K562 (cell line): Measurements from ENCODE around the gene PRPSAP1. TPM values are rescaled to one million over a fixed set of nuclear protein-coding genes. Genes with fewer than 3 reads are reported as not detected.

ENCODE experiments used
- CBX5 ChIP-seq: IDR thresholded peaks from 2 replicates; pipeline ENCODE4 v1.6.1; 2014; ENCODE audit warnings: low read depth, borderline replicate concordance
- DMBX1 ChIP-seq: fragments of 250-450 bp; sonication (Bioruptor Pico); IDR thresholded peaks from 2 replicates; pipeline ENCODE4 v1.8.0; 2022; ENCODE audit warnings: inconsistent platforms, mild to moderate bottlenecking, moderate library complexity, borderline replicate concordance
- ERF ChIP-seq: fragments of 450-650 bp; formaldehyde crosslinking; IDR thresholded peaks from 2 replicates; pipeline ENCODE4 v1.4.0; 2020; ENCODE audit warnings: mild to moderate bottlenecking, mixed read lengths
- HNRNPK ChIP-seq: fragments of 200-400 bp; formaldehyde crosslinking; IDR thresholded peaks from one replicate; pipeline ENCODE4 v1.6.1; 2018; ENCODE audit warnings: mild to moderate bottlenecking, low read depth, low read length; ENCODE audit not compliant: poor library complexity, severe bottlenecking
- MAFK ChIP-seq: IDR thresholded peaks from 2 replicates; pipeline ENCODE4 v1.6.1; 2011; ENCODE audit warnings: low read length, improper control_type of control experiment
- OTX1 ChIP-seq: fragments of 450-650 bp; formaldehyde crosslinking; IDR thresholded peaks from 2 replicates; pipeline ENCODE4 v1.4.0; 2022; ENCODE audit warnings: mild to moderate bottlenecking
- POLR3A ChIP-seq: IDR thresholded peaks from 2 replicates; pipeline ENCODE4 v1.6.1; 2011; ENCODE audit warnings: borderline replicate concordance, mild to moderate bottlenecking, moderate library complexity; ENCODE audit not compliant: insufficient read length, insufficient read depth; ENCODE audit errors: extremely low read depth
- RAD21 ChIP-seq, 2 experiments: fragments of 250-450 bp in 1 of 2; fragments of 450-650 bp in 1 of 2; sonication (Bioruptor Pico) in 1 of 2; formaldehyde crosslinking in 1 of 2; IDR thresholded peaks in 1 of 2; conservative IDR thresholded peaks in 1 of 2; 2 replicates each; pipeline versions ENCODE4 v1.4.0 to v1.8.0; 2020 to 2022; ENCODE audit warnings: mild to moderate bottlenecking in 2 of 2, moderate library complexity in 1 of 2
- RBFOX2 ChIP-seq: fragments of 200-400 bp; formaldehyde crosslinking; IDR thresholded peaks from 2 replicates; pipeline ENCODE4 v1.6.1; 2017; ENCODE audit warnings: low read depth, mild to moderate bottlenecking, low read length, moderate library complexity
- RFX5 ChIP-seq: IDR thresholded peaks from 2 replicates; pipeline ENCODE4 v1.6.1; 2011; ENCODE audit warnings: low read depth, mild to moderate bottlenecking, improper control_type of control experiment, low read length
- TAF1 ChIP-seq: IDR thresholded peaks from 2 replicates; pipeline ENCODE4 v1.6.1; 2011; ENCODE audit warnings: mild to moderate bottlenecking, low read length, moderate library complexity; ENCODE audit not compliant: insufficient read depth, control insufficient read depth, severe bottlenecking; ENCODE audit errors: extremely low read depth
- TAF7 ChIP-seq: fragments of 450-650 bp; IDR thresholded peaks from 2 replicates; pipeline ENCODE4 v1.6.1; 2016; ENCODE audit warnings: missing genetic modification characterization, missing compliant biosample characterization
- TCF7L2 ChIP-seq: fragments of 150-350 bp; IDR thresholded peaks from 2 replicates; pipeline ENCODE4 v1.6.1; 2016; ENCODE audit warnings: low read depth, mild to moderate bottlenecking, low read length, moderate library complexity
- ZBTB17 ChIP-seq: fragments of 450-650 bp; formaldehyde crosslinking; IDR thresholded peaks from 2 replicates; pipeline ENCODE4 v1.4.0; 2020; ENCODE audit warnings: mild to moderate bottlenecking
- ZFPM2 ChIP-seq: fragments of 250-450 bp; sonication (Bioruptor Pico); IDR thresholded peaks from 2 replicates; pipeline ENCODE4 v1.5.1; 2022; ENCODE audit warnings: mild to moderate bottlenecking
- ZNF217 ChIP-seq: sonication (generic); formaldehyde crosslinking; IDR thresholded peaks from 2 replicates; pipeline ENCODE4 v1.8.0; 2022; ENCODE audit warnings: mild to moderate bottlenecking, missing genetic modification reagents
- ZNF77 ChIP-seq: fragments of 250-450 bp; sonication (Bioruptor Pico); IDR thresholded peaks from 2 replicates; pipeline ENCODE4 v1.5.0; 2020
- ZSCAN32 ChIP-seq: fragments of 450-650 bp; formaldehyde crosslinking; IDR thresholded peaks from 2 replicates; pipeline ENCODE4 v1.4.0; 2020; ENCODE audit warnings: mild to moderate bottlenecking, moderate library complexity
- polyA plus RNA-seq, 8 experiments: library from polyadenylated mRNA; depleted of rRNA in 4 of 8; stranded (reverse) in 5 of 8; unstranded in 3 of 8; fragments of >200 nt; fragmentation: Nextera tagmentation in 2 of 8; fragmentation: Illumina TruSeq in 1 of 8; extraction: Ambion mirVana in 2 of 8; extraction: Trizol in 1 of 8; gene quantifications; 2 replicates each; pipeline versions ENCODE4 v1.2.1 to v1.2.3, GENCODE V29; 2011 to 2014; ENCODE audit warnings: inconsistent platforms in 1 of 8, missing spikeins in 1 of 8
- total RNA-seq, 7 experiments: library from RNA; depleted of rRNA in 6 of 7; stranded (reverse); fragments of >200 nt in 6 of 7; fragmentation: Illumina TruSeq in 2 of 7; extraction: Trizol in 2 of 7; gene quantifications; 2 replicates each; pipeline versions ENCODE4 v1.2.1 to v1.2.3, GENCODE V29; 2011 to 2021; ENCODE audit warnings: low replicate concordance in 1 of 7
- TF ChIP-seq, protein P1 (sequence below): sonication (generic); formaldehyde crosslinking; IDR thresholded peaks from 2 replicates; pipeline ENCODE4 v1.8.0; 2022; ENCODE audit warnings: mild to moderate bottlenecking, missing genetic modification reagents, borderline replicate concordance
- TF ChIP-seq, protein P2 (sequence below): sonication (generic); formaldehyde crosslinking; IDR thresholded peaks from 2 replicates; pipeline ENCODE4 v1.4.0; 2020; ENCODE audit warnings: mild to moderate bottlenecking, missing genetic modification reagents
- TF ChIP-seq, protein P3 (sequence below): sonication (generic); formaldehyde crosslinking; IDR thresholded peaks from 2 replicates; pipeline ENCODE4 v1.5.0; 2020; ENCODE audit warnings: missing genetic modification reagents
- TF ChIP-seq, protein P4 (sequence below): fragments of 250-450 bp; sonication (Bioruptor Pico); IDR thresholded peaks from 2 replicates; pipeline ENCODE4 v1.4.0; 2020; ENCODE audit warnings: mild to moderate bottlenecking

Gene PRPSAP1
- total and polyA plus RNA-seq, 9 of the 15 experiments (the other 6 are each of a cell fraction or from before 2014, with no cell fraction given), result 21.9 to 77.1 (median 40.8) TPM

DNA sequence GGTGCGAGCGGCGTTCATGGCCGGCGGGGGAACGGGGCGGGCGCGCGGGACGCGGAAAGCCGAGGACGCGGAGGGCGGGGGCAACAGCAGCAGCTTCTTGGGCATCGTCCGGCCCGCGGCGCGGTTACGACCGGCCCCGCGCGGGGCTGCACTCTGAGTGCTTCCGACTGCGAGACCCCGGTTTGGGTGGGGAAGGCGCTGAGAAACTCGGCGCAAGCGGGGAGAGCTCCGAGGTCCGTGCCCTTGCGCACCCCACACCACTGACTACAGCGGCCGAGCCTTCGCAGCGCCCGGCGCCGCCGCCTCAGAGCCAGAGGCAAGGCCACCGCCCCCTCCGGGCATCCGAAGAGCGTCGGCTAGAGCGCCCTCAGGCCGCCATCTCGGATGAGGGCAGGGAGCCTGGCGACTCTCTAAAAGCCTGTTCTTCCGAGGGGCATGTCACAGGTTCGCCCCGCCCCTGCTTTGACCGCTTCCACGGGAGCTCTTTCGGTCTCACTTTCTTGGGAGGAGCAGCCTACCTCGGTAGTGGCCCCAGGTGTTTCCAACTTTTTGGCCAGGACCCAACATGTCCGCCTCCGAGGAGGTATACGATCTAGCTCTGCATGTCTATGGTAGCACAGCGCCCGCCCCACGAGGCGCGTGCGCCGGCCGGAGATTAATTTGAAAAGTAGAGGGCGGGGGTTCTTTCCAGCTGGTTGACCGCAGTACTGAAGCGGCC is at the start of gene PRPSAP1 (continued):
- TF ChIP-seq, protein P1, sequence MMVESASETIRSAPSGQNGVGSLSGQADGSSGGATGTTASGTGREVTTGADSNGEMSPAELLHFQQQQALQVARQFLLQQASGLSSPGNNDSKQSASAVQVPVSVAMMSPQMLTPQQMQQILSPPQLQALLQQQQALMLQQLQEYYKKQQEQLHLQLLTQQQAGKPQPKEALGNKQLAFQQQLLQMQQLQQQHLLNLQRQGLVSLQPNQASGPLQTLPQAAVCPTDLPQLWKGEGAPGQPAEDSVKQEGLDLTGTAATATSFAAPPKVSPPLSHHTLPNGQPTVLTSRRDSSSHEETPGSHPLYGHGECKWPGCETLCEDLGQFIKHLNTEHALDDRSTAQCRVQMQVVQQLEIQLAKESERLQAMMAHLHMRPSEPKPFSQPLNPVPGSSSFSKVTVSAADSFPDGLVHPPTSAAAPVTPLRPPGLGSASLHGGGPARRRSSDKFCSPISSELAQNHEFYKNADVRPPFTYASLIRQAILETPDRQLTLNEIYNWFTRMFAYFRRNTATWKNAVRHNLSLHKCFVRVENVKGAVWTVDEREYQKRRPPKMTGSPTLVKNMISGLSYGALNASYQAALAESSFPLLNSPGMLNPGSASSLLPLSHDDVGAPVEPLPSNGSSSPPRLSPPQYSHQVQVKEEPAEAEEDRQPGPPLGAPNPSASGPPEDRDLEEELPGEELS (CRISPR knock-in tag), result peak; percentile 48; the same call in 1 of the 2 replicates
- TF ChIP-seq HNRNPK (no peak), ZNF77 (CRISPR knock-in tag) (no peak), ZNF217 (no peak), TCF7L2 (no peak), ZFPM2 (CRISPR knock-in tag) (no peak), DMBX1 (CRISPR knock-in tag) (peak; percentile 84; the same call in 1 of the 2 replicates), CBX5 (no peak), RBFOX2 (peak; percentile 94), POLR3A (no peak), RFX5 (no peak), MAFK (no peak), RAD21 (CRISPR knock-in tag; conservative IDR thresholded peaks at IDR 0.05 in 1 of 2, IDR thresholded peaks at IDR 0.05 in 1 of 2) (no peak), OTX1 (CRISPR knock-in tag) (no peak), ERF (CRISPR knock-in tag) (peak; percentile 77; the same call in 1 of the 2 replicates), TAF7 (tag) (peak; percentile 89), ZSCAN32 (CRISPR knock-in tag) (no peak), ZBTB17 (peak; percentile 81), TAF1 (peak; percentile 86)
- TF ChIP-seq, protein P2, sequence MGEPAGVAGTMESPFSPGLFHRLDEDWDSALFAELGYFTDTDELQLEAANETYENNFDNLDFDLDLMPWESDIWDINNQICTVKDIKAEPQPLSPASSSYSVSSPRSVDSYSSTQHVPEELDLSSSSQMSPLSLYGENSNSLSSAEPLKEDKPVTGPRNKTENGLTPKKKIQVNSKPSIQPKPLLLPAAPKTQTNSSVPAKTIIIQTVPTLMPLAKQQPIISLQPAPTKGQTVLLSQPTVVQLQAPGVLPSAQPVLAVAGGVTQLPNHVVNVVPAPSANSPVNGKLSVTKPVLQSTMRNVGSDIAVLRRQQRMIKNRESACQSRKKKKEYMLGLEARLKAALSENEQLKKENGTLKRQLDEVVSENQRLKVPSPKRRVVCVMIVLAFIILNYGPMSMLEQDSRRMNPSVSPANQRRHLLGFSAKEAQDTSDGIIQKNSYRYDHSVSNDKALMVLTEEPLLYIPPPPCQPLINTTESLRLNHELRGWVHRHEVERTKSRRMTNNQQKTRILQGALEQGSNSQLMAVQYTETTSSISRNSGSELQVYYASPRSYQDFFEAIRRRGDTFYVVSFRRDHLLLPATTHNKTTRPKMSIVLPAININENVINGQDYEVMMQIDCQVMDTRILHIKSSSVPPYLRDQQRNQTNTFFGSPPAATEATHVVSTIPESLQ, result peak; percentile 19; the same call in 1 of the 2 replicates
- TF ChIP-seq, protein P3, sequence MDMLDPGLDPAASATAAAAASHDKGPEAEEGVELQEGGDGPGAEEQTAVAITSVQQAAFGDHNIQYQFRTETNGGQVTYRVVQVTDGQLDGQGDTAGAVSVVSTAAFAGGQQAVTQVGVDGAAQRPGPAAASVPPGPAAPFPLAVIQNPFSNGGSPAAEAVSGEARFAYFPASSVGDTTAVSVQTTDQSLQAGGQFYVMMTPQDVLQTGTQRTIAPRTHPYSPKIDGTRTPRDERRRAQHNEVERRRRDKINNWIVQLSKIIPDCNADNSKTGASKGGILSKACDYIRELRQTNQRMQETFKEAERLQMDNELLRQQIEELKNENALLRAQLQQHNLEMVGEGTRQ (CRISPR knock-in tag), result no peak
- TF ChIP-seq, protein P4, sequence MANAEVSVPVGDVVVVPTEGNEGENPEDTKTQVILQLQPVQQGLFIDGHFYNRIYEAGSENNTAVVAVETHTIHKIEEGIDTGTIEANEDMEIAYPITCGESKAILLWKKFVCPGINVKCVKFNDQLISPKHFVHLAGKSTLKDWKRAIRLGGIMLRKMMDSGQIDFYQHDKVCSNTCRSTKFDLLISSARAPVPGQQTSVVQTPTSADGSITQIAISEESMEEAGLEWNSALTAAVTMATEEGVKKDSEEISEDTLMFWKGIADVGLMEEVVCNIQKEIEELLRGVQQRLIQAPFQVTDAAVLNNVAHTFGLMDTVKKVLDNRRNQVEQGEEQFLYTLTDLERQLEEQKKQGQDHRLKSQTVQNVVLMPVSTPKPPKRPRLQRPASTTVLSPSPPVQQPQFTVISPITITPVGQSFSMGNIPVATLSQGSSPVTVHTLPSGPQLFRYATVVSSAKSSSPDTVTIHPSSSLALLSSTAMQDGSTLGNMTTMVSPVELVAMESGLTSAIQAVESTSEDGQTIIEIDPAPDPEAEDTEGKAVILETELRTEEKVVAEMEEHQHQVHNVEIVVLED (CRISPR knock-in tag), result peak; percentile 42; the same call in 1 of the 2 replicates
